ENCODE measurements around the gene TMEM191B. TPM values are rescaled to one million over a fixed set of nuclear protein-coding genes. Genes with fewer than 3 reads are reported as not detected.
A peak's percentile ranks its signal among the peaks of the same experiment; 100 is the strongest.
"Not testable (repeated sequence)": the region's sequence is repeated elsewhere in the genome, so short reads cannot be mapped to it uniquely, and the experiment has no call there.

TMEM191B gene
- total RNA-seq, 4 donors from 2014 or later: 0.88 to 10.1 (median 2.2) TPM; not detected in 1

DNA sequence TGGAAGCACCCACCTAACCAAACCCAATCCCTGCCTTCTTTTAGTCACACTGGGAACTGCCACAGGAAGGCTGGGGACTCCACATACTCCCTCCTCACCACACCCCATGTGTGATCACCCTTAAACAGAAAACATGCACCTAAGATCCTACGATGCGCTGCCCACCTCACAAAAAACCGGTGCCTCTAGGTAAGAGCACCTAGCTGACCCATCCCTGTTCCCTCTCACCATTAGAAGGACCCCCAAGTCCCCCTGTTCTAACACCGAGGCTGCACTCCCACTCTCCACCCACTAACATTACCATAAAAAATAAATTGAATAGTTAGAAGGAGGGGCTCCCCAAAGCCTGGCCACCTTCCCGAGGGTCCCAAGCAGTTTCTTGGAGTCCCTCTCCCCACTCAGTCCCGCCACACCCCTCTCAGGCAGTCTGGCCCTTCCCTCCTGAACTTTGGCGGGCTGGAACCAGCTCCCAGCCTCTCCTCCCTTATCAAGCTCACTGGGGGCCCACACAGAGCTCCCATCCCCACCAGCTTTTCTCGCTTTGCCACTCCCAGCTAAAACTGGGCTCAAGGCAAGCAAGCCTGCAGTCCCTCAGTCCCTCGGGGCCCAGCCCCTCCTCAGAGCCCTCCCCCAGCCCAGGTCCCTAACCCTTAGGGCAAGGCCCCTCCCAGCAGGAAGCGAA lies 46.0 kb downstream of the TMEM191B start:
- H3K27ac ChIP-seq; intact Hi-C loops (cut with DNase I); H3K9me3 ChIP-seq; H3K4me3 ChIP-seq (replicated peaks in 1 of 3); H3K4me1 ChIP-seq; H3K27me3 ChIP-seq; H3K36me3 ChIP-seq: not testable (repeated sequence)
- 88 to 89% methylated on average over 7 of the region's 10 CpGs for WGBS, 2 donors
- DNase-seq: peak; percentile 6 to 7

DNA sequence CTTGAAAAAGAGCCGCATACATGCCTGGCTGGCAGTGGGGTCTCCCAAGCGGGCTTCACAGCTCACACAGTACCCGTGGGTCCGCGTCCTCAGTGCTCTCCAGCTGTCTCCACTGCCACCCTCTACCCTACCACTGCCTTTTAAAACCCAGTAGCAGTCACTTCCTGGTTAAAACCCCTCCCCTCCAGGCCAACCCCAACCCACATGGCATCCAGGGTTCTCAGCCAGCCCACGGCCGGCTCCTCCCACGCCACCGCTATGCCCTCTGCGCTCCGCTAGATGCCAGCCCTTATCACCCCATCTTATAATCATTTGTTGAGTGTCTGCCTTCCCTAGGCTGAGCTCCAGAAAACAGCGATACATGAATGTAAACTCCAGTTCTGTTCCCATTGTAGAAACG lies 47.0 kb downstream of the TMEM191B start:
- intact Hi-C loops (cut with DNase I); H3K27ac ChIP-seq; H3K9me3 ChIP-seq; H3K27me3 ChIP-seq; H3K36me3 ChIP-seq; H3K4me3 ChIP-seq (replicated peaks in 1 of 3); DNase-seq; H3K4me1 ChIP-seq: not testable (repeated sequence)
- WGBS, 2 donors: no CpG with 5 or more reads among the region's 13 CpGs

DNA sequence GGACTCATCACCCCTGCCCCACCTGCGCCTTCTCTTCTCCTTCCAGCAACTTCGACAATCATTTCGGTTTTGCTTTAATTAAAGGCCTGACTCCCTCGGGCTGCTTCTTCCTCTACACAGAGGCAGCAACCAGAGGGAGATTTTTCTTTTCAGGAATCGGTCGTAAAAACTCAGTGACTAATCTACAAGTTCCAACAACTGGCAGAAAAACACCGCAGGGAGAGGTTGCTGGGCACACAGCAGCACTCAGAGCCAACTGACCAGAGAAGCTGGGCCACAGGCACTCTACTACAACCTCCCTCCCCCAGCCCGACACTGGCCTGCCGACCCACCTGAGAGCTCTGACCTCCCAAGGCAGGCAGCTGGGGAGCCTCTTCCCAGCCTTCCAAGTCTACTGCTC lies 48.1 kb downstream of the TMEM191B start:
- no CpG with 5 or more reads among the region's 9 CpGs for WGBS, 2 donors
- H3K9me3 ChIP-seq; intact Hi-C loops (cut with DNase I); H3K27ac ChIP-seq; H3K4me3 ChIP-seq (replicated peaks in 1 of 3); H3K4me1 ChIP-seq; DNase-seq; H3K27me3 ChIP-seq; H3K36me3 ChIP-seq: not testable (repeated sequence)

DNA sequence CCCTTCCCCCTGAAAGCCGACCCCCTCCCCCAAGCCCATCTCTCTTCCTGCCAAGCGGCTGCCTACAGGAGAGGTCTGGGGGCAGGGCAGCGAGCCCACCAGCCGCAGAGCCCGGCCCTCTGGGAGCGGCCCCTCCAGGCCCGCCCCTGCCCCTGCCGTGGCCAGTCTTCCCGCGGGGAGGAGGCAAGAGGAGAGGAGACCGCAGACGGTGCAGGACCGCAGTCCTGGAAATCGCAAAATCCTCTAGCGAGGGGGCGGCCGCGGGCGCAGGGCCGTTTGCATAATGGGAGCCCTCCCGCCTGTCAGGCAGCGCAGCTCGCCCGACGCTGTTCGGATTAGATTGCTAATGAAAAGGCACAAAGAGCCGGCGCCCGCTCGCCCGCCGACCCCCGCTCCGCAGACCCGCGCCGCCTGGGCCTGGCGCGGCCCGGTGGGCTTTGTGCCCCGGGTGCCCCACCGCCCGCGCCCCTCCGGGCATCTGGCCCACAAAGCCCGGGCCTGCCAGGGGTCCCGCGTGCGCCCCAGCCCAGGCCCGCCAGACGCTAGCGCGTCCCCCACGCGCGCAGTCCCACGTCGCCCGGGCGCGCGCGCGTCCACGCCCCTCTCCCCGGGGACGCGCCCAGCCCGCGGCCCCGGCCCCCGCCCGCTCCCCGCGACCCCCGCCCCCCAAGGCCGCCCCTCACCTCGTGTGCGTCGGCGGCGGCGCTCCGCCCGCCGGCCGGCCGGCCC lies 49.7 kb downstream of the TMEM191B start:
- H3K4me3 ChIP-seq (replicated peaks in 1 of 3); H3K9me3 ChIP-seq; H3K36me3 ChIP-seq; H3K4me1 ChIP-seq; H3K27ac ChIP-seq; H3K27me3 ChIP-seq; intact Hi-C loops (cut with DNase I); DNase-seq: not testable (repeated sequence)
- WGBS, 2 donors: no CpG with 5 or more reads among the region's 88 CpGs

DNA sequence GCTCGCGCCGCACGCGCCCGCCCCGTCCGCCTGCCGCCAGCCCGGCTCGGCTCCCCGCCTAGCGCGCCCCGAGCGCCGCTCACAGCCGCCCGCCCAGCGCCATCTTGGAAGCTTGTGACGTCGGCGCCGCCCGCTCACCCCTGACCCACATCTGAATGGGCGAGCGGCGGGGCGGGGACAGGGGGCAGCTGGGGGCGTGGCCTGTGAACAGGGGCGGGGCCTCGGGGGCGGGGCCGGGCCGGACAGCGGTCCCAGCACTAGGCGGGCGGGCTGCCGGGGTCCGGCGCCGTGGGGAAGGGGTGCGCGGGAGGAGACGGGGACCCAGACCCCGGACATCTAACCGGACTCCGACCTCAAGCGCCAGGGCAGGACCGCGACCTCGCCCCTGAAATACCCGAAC lies 50.2 kb downstream of the TMEM191B start:
- H3K36me3 ChIP-seq; H3K27ac ChIP-seq; intact Hi-C loops (cut with DNase I); DNase-seq; H3K4me3 ChIP-seq (replicated peaks in 1 of 3); H3K9me3 ChIP-seq; H3K27me3 ChIP-seq; H3K4me1 ChIP-seq: not testable (repeated sequence)
- WGBS, 2 donors: no CpG with 5 or more reads among the region's 53 CpGs

Other genes starting within 250 kb of the TMEM191B start
- gene GGTLC3, start 9.6 kb upstream of the TMEM191B start, total RNA-seq: 10 to 100 TPM in 1 of 4 donors, 1 to 10 TPM in 1, not detected in 2; 6.4 to 13.3 TPM
- gene RIMBP3, start 84.1 kb downstream of the TMEM191B start, total RNA-seq: under 1 TPM; 0.13 to 0.67 (median 0.49) TPM

Measured in thyroid gland (tissue), 4 donors.